K562 (cell line): ENCODE measurements around the gene ABCF2. TPM values are rescaled to one million over a fixed set of nuclear protein-coding genes. Genes with fewer than 3 reads are reported as not detected.

Experiments
- ATAC-seq: fragments of 200-7000 bp; cut with Tn5 transposase; 3 replicates; pipeline ENCODE4 v1.9.1; 2020; ENCODE audit warnings: moderate library complexity
- BruUV-seq: library from RNA; stranded (reverse); fragments of 400-500 nt; replicated peaks from 2 replicates; lab custom pipeline; 2021; lab: Mats Ljungman, UMichigan
- CTCF ChIA-PET: fragments of 300-600 bp; formaldehyde crosslinking; extraction: SDS; loops from one replicate; lab custom pipeline; 2021; ENCODE audit warnings: low intra/inter-chr PET ratio; lab: Yijun Ruan, JAX
- POLR2A ChIA-PET: fragments of 300-600, 350-650 bp; sonication (Branson Sonifier 250); formaldehyde crosslinking; extraction: SDS; loops from one replicate; lab custom pipeline; 2021; ENCODE audit warnings: antibody characterized with exemption, inconsistent platforms; lab: Yijun Ruan, JAX
- DNase-seq, 4 experiments: peaks; one replicate each; pipeline versions ENCODE4 v3.0.0 to v3.0.0-alpha.2; 2011 to 2018; ENCODE audit warnings: low spot score in 3 of 4, mixed read lengths in 3 of 4; ENCODE audit errors: extremely low read depth in 1 of 4
- FAIRE-seq: peaks from 2 replicates; lab custom pipeline; 2011; peaks lifted over from hg19 to GRCh38; lab: Jason Lieb, UNC
- H2AFZ ChIP-seq: 2 replicates; pipeline ENCODE4 v1.6.0; 2011; ENCODE audit warnings: low read depth, low read length, control low read depth, inconsistent platforms
- H3K27ac ChIP-seq: fragments of 200-600 bp; 3 replicates; pipeline ENCODE4 v1.8.0; 2011; ENCODE audit warnings: low read depth, mild to moderate bottlenecking, control low read depth, inconsistent platforms, low read length, moderate library complexity, mixed read lengths; ENCODE audit errors: extremely low read depth
- H3K27me3 ChIP-seq, 2 experiments: fragments of 300-600 bp in 1 of 2; 2 replicates in 1 of 2; 3 replicates in 1 of 2; pipeline versions ENCODE4 v1.6.0 to v1.8.0; 2011; ENCODE audit warnings: inconsistent platforms in 2 of 2, low read length in 2 of 2, mild to moderate bottlenecking in 1 of 2, mixed read lengths in 1 of 2, moderate library complexity in 1 of 2; ENCODE audit not compliant: control insufficient read depth in 2 of 2, insufficient read depth in 2 of 2
- H3K36me3 ChIP-seq: fragments of 300-600 bp; 3 replicates; pipeline ENCODE4 v1.8.0; 2011; ENCODE audit warnings: mild to moderate bottlenecking, low read length, inconsistent platforms; ENCODE audit not compliant: control insufficient read depth, insufficient read depth
- H3K4me1 ChIP-seq, 2 experiments: fragments of 200-600 bp in 1 of 2; replicated peaks in 1 of 2; 2 replicates in 1 of 2; 3 replicates in 1 of 2; pipeline versions ENCODE4 v1.5.1 to v1.8.0; 2011; ENCODE audit warnings: inconsistent platforms in 2 of 2, low read length in 2 of 2, mild to moderate bottlenecking in 1 of 2, mixed read lengths in 1 of 2, moderate library complexity in 1 of 2; ENCODE audit not compliant: control insufficient read depth in 2 of 2, insufficient read depth in 2 of 2
- H3K4me2 ChIP-seq: 2 replicates; pipeline ENCODE4 v1.6.1; 2011; ENCODE audit warnings: low read length, control low read depth, inconsistent platforms, mixed read lengths; ENCODE audit not compliant: insufficient read depth
- H3K4me3 ChIP-seq: fragments of 200-600 bp; sonication (generic), shearing (Covaris generic); 2 replicates; pipeline ENCODE4 v1.5.1; 2016; ENCODE audit warnings: control low read depth, inconsistent platforms
- H3K79me2 ChIP-seq: fragments of 200-600 bp; 3 replicates; pipeline ENCODE4 v1.8.0; 2011; ENCODE audit warnings: low read length, inconsistent platforms; ENCODE audit not compliant: control insufficient read depth, insufficient read depth
- H3K9ac ChIP-seq, 2 experiments: 2 replicates each; pipeline versions ENCODE4 v1.6.0 to v1.6.1; 2011; ENCODE audit warnings: low read depth in 2 of 2, low read length in 2 of 2, control low read depth in 1 of 2, inconsistent platforms in 1 of 2, mild to moderate bottlenecking in 1 of 2, mixed read lengths in 1 of 2; ENCODE audit not compliant: insufficient read depth in 1 of 2
- H3K9me1 ChIP-seq: one replicate; pipeline ENCODE4 v1.6.0; 2011; ENCODE audit warnings: inconsistent platforms, mild to moderate bottlenecking, low read length, moderate library complexity; ENCODE audit not compliant: control insufficient read depth, insufficient read depth
- H3K9me3 ChIP-seq: replicated peaks from 2 replicates; pipeline ENCODE4 v1.5.1; 2011; ENCODE audit warnings: low read depth, low read length, inconsistent platforms; ENCODE audit not compliant: control insufficient read depth, insufficient read depth
- H4K20me1 ChIP-seq: replicated peaks from 2 replicates; pipeline ENCODE4 v1.6.1; 2011; ENCODE audit warnings: low read length, inconsistent platforms, mixed read lengths; ENCODE audit not compliant: control insufficient read depth, insufficient read depth
- ADNP ChIP-seq: fragments of 200-800 bp; sonication (Bioruptor generic); IDR thresholded peaks from 2 replicates; pipeline ENCODE4 v1.6.1; 2016; ENCODE audit warnings: missing genetic modification characterization, missing compliant biosample characterization
- MCM7 ChIP-seq, 2 experiments: fragments of 450-650 bp; IDR thresholded peaks; 2 replicates each; pipeline ENCODE4 v1.6.1; 2016 to 2018
- NCOA1 ChIP-seq: fragments of 450-650 bp; IDR thresholded peaks from 2 replicates; pipeline ENCODE4 v1.6.1; 2016; ENCODE audit warnings: low read depth
- PBX2 ChIP-seq, 2 experiments: IDR thresholded peaks in 1 of 2; conservative IDR thresholded peaks in 1 of 2; 2 replicates each; pipeline ENCODE4 v1.6.1; 2016; ENCODE audit warnings: low read depth in 2 of 2, mild to moderate bottlenecking in 1 of 2, missing compliant biosample characterization in 1 of 2, missing genetic modification characterization in 1 of 2, moderate library complexity in 1 of 2
- RCOR1 ChIP-seq, 2 experiments: IDR thresholded peaks; 2 replicates each; pipeline ENCODE4 v1.6.1; 2012; ENCODE audit warnings: low read depth in 2 of 2, low read length in 2 of 2, borderline replicate concordance in 1 of 2, improper control_type of control experiment in 1 of 2
- RNF2 ChIP-seq: sonication (generic); IDR thresholded peaks from 2 replicates; pipeline ENCODE4 v1.6.1; 2016
- RNF219 ChIP-seq: fragments of 250-450 bp; sonication (Bioruptor Pico); IDR thresholded peaks from 2 replicates; pipeline ENCODE4 v1.5.0; 2022; ENCODE audit warnings: mild to moderate bottlenecking
- SMC3 ChIP-seq: conservative IDR thresholded peaks from 2 replicates; pipeline ENCODE4 v1.6.1; 2011; ENCODE audit warnings: low read depth, low read length, improper control_type of control experiment; ENCODE audit not compliant: insufficient read depth
- ZBTB8A ChIP-seq: fragments of 450-650 bp; IDR thresholded peaks from 2 replicates; pipeline ENCODE4 v1.6.1; 2018; ENCODE audit warnings: mild to moderate bottlenecking, moderate library complexity; ENCODE audit not compliant: partially characterized antibody
- ZNF174 ChIP-seq: fragments of 250-450 bp; sonication (Bioruptor Pico); IDR thresholded peaks from 2 replicates; pipeline ENCODE4 v1.4.0; 2020; ENCODE audit warnings: mild to moderate bottlenecking
- WGBS: fragments of 100-300 bp; shearing (Covaris generic); methylation state at CpG from one replicate; pipeline ENCODE4 v1.1.6; 2016; ENCODE audit warnings: low coverage, mixed read lengths; ENCODE audit not compliant: insufficient coverage; ENCODE audit errors: missing lambda C conversion rate; 5-methylcytosine and 5-hydroxymethylcytosine counted together
- in situ Hi-C: fragments of 300-500 bp; cut with MboI; formaldehyde crosslinking; loops from 4 replicates; pipeline ENCODE4 v1.15.0; 2018; ENCODE audit warnings: inconsistent platforms, mixed read lengths
- intact Hi-C: fragments of 100-400 bp; cut with micrococcal nuclease; formaldehyde crosslinking; loops from 2 replicates; pipeline ENCODE4 v1.14.2; 2022
- polyA plus RNA-seq, 8 experiments: library from polyadenylated mRNA; depleted of rRNA in 4 of 8; stranded (reverse) in 5 of 8; unstranded in 3 of 8; fragments of >200 nt; fragmentation: Nextera tagmentation in 2 of 8; fragmentation: Illumina TruSeq in 1 of 8; extraction: Ambion mirVana in 2 of 8; extraction: Trizol in 1 of 8; gene quantifications; 2 replicates each; pipeline versions ENCODE4 v1.2.1 to v1.2.3, GENCODE V29; 2011 to 2014; ENCODE audit warnings: inconsistent platforms in 1 of 8, missing spikeins in 1 of 8
- total RNA-seq, 7 experiments: library from RNA; depleted of rRNA in 6 of 7; stranded (reverse); fragments of >200 nt in 6 of 7; fragmentation: Illumina TruSeq in 2 of 7; extraction: Trizol in 2 of 7; gene quantifications; 2 replicates each; pipeline versions ENCODE4 v1.2.1 to v1.2.3, GENCODE V29; 2011 to 2021; ENCODE audit warnings: low replicate concordance in 1 of 7
- TF ChIP-seq, protein P1 (sequence below): fragments of 250-450 bp; sonication (Bioruptor Pico); IDR thresholded peaks from 2 replicates; pipeline ENCODE4 v1.8.0; 2021; ENCODE audit warnings: moderate library complexity, mild to moderate bottlenecking, inconsistent platforms

Gene ABCF2
- total and polyA plus RNA-seq, 9 of the 15 experiments (the other 6 are each of a cell fraction or from before 2014, with no cell fraction given), result 62.1 to 224 (median 113) TPM

GRCh38 chr7:151189038-151189437, 38.0 kb downstream of the ABCF2 start:
- Histone ChIP-seq H3K4me1 (peaks cover 0 to 19% of the 10 kb centered on the region in 2 experiments; a peak in 2 of 5 replicates), H3K9me1 (no peaks in the 10 kb centered on the region), H3K4me3 (no peak overlapping the region), H3K9me3 (no peaks in the 10 kb centered on the region; the same call in 1 of the 2 replicates), H3K4me2 (no peak overlapping the region), H3K36me3 (no peaks in the 10 kb centered on the region), H2AFZ (no peak overlapping the region), H3K9ac (no peak overlapping the region), H4K20me1 (peaks cover 5% of the 10 kb centered on the region; the same call in 1 of the 2 replicates), H3K79me2 (no peaks in the 10 kb centered on the region), H3K27me3 (peaks cover 66 to 73% of the 10 kb centered on the region in 2 experiments), H3K27ac (no peak overlapping the region)
- ChIA-PET CTCF (interaction anchor here (0.5 kb wide), 1 partner anchor 14 kb away, joined by 3 read pairs; no protein-coding TSS in a partner anchor), POLR2A (interaction anchor here (0.6 kb wide), 1 partner anchor 242 kb away, joined by 3 read pairs; no protein-coding TSS in a partner anchor)
- FAIRE-seq, result no peak
- WGBS, result 5% methylated on average over 4 of the region's 4 CpGs
- intact Hi-C loops, result no loop called here
- in situ Hi-C loops, result no loop called here
- no TSS peak for BruUV-seq
- ATAC-seq, result no peak
- no peak for DNase-seq
- TF ChIP-seq PBX2 (CRISPR knock-in tag; IDR thresholded peaks at IDR 0.05; ENCODE audit: low read depth) (no peak), PBX2 (tag; conservative IDR thresholded peaks at IDR 0.05; ENCODE audit: low read depth) (no peak), RNF219 (no peak), ADNP (no peak), NCOA1 (no peak), ZNF174 (CRISPR knock-in tag) (no peak), RCOR1 (IDR thresholded peaks at IDR 0.05; ENCODE audit: borderline replicate concordance in 1 of 2, low read depth in 2 of 2, low read length in 2 of 2) (no peak), RNF2 (no peak), MCM7 (IDR thresholded peaks at IDR 0.05) (no peak), ZBTB8A (no peak), SMC3 (no peak)
- TF ChIP-seq, protein P1, sequence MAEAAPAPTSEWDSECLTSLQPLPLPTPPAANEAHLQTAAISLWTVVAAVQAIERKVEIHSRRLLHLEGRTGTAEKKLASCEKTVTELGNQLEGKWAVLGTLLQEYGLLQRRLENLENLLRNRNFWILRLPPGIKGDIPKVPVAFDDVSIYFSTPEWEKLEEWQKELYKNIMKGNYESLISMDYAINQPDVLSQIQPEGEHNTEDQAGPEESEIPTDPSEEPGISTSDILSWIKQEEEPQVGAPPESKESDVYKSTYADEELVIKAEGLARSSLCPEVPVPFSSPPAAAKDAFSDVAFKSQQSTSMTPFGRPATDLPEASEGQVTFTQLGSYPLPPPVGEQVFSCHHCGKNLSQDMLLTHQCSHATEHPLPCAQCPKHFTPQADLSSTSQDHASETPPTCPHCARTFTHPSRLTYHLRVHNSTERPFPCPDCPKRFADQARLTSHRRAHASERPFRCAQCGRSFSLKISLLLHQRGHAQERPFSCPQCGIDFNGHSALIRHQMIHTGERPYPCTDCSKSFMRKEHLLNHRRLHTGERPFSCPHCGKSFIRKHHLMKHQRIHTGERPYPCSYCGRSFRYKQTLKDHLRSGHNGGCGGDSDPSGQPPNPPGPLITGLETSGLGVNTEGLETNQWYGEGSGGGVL (CRISPR knock-in tag), result no peak
